ENCODE results near the gene MAGI3.
"Not testable (repeated sequence)": the region's sequence is repeated elsewhere in the genome, so short reads cannot be mapped to it uniquely, and the experiment has no call there.

The MAGI3 gene

GRCh38 chr1:113692342-113692741, 302.0 kb downstream of the MAGI3 start:
- no peak for DNase-seq (ENCODE audit: low read depth)

GRCh38 chr1:113692824-113693431, 302.6 kb downstream of the MAGI3 start:
- no peak for DNase-seq (ENCODE audit: low read depth)

GRCh38 chr1:113694910-113695309, 304.6 kb downstream of the MAGI3 start:
- DNase-seq (ENCODE audit: low read depth), result no peak

GRCh38 chr1:113701429-113701828, 311.1 kb downstream of the MAGI3 start:
- no peak for DNase-seq (ENCODE audit: low read depth)

- DNase-seq (ENCODE audit: low read depth), result no peak
These were observed 324.4 kb downstream of the MAGI3 start for GRCh38 chr1:113714606-113715269.

GRCh38 chr1:113717506-113717905, 327.2 kb downstream of the MAGI3 start:
- DNase-seq (ENCODE audit: low read depth), result not testable (repeated sequence)

GRCh38 chr1:113718621-113719020, 328.3 kb downstream of the MAGI3 start:
- DNase-seq (ENCODE audit: low read depth), result not testable (repeated sequence)

GRCh38 chr1:113721010-113721409, 330.7 kb downstream of the MAGI3 start:
- DNase-seq (ENCODE audit: low read depth), result no peak

- DNase-seq (ENCODE audit: low read depth), result no peak
These were observed 342.5 kb downstream of the MAGI3 start for GRCh38 chr1:113732802-113733201.

- no peak for DNase-seq (ENCODE audit: low read depth)
These were observed 344.2 kb downstream of the MAGI3 start for GRCh38 chr1:113734357-113735055.

All from HS-5 (cell line).